Esophagus muscularis mucosa (tissue), 3 donors: Measurements from ENCODE around the gene AGR3.

Experiments
- POLR2A ChIP-seq: fragments of 450-650 bp; IDR thresholded peaks from one replicate; pipeline ENCODE4 v1.6.1; 2017; ENCODE audit warnings: antibody characterized with exemption, moderate library complexity, mild to moderate bottlenecking, low read depth
- TF ChIP-seq, protein P1 (sequence below), 3 experiments: fragments of 200-600 bp in 2 of 3; fragments of 450-650 bp in 1 of 3; sonication (generic) in 2 of 3; IDR thresholded peaks; one replicate each; pipeline ENCODE4 v1.5.1; 2017 to 2019; ENCODE audit warnings: antibody characterized with exemption in 3 of 3, mild to moderate bottlenecking in 2 of 3, moderate library complexity in 1 of 3

DNA sequence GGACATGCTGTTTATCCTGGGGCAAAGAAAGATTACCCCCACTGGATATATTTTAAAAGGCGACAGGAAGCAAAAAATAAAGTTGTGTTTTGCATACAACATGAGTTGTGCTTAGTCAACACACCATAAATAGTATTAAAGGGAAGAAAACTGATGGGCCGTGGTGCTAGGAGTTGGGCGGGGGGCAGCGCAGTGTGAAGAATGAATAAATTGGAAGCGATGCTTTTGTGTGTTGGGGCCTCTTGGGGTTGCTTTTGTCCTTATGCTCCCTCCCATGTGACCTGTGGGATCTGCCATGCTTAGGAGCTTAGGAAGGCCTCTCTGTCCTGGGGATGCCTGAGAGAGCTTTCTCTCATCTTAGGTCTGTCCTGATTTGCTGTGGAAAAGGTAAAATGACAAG is 35.0 kb upstream of the AGR3 start:
- TF ChIP-seq, protein P1, sequence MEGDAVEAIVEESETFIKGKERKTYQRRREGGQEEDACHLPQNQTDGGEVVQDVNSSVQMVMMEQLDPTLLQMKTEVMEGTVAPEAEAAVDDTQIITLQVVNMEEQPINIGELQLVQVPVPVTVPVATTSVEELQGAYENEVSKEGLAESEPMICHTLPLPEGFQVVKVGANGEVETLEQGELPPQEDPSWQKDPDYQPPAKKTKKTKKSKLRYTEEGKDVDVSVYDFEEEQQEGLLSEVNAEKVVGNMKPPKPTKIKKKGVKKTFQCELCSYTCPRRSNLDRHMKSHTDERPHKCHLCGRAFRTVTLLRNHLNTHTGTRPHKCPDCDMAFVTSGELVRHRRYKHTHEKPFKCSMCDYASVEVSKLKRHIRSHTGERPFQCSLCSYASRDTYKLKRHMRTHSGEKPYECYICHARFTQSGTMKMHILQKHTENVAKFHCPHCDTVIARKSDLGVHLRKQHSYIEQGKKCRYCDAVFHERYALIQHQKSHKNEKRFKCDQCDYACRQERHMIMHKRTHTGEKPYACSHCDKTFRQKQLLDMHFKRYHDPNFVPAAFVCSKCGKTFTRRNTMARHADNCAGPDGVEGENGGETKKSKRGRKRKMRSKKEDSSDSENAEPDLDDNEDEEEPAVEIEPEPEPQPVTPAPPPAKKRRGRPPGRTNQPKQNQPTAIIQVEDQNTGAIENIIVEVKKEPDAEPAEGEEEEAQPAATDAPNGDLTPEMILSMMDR (IDR thresholded peaks at IDR 0.05): no peak
- no peak for TF ChIP-seq POLR2A
